Measurements from ENCODE around the gene MTA2.
"Not testable (repeated sequence)": the region's sequence is repeated elsewhere in the genome, so short reads cannot be mapped to it uniquely, and the experiment has no call there.

The MTA2 gene

GRCh38 chr11:62601372-62602140 lies at the start of gene MTA2:
MTA2 (minus strand) TSS chr11:62601865; CDS start chr11:62601450, 415 bp downstream.
- Histone ChIP-seq H3K27me3 (ENCODE audit: insufficient read depth, low read depth) (no peaks in the 10 kb centered on the region), H4K20me1 (ENCODE audit: insufficient read depth) (no peaks in the 10 kb centered on the region), H3K4me2 (peak within 1 kb of the TSS; percentile 92), H3K79me2 (ENCODE audit: insufficient read depth, low read depth) (peaks cover 44% of the 10 kb centered on the region), H3K36me3 (ENCODE audit: insufficient read depth) (no peaks in the 10 kb centered on the region), H3K4me1 (ENCODE audit: low read depth, poor library complexity, severe bottlenecking) (peaks cover 25% of the 10 kb centered on the region), H3K27ac (peak within 1 kb of the TSS; percentile 88), H3K9ac (peak within 1 kb of the TSS; percentile 96), H2AFZ (ENCODE audit: low read depth) (peak within 1 kb of the TSS; percentile 58), H3K4me3 (IDR thresholded peaks at IDR 0.05; ENCODE audit: insufficient read depth, low read depth, low read length) (no peak within 1 kb of the TSS)
- TF ChIP-seq CTCF (conservative IDR thresholded peaks at IDR 0.05; ENCODE audit: low read depth, low read length) = no peak

GRCh38 chr11:62650283-62650682 lies 48.6 kb upstream of the MTA2 start:
- not testable (repeated sequence) for H3K9ac ChIP-seq; H3K36me3 ChIP-seq (ENCODE audit: insufficient read depth); H3K4me2 ChIP-seq; H3K27me3 ChIP-seq (ENCODE audit: insufficient read depth, low read depth); H2AFZ ChIP-seq (ENCODE audit: low read depth); H3K27ac ChIP-seq; H4K20me1 ChIP-seq (ENCODE audit: insufficient read depth); H3K4me3 ChIP-seq (IDR thresholded peaks at IDR 0.05; ENCODE audit: insufficient read depth, low read depth, low read length)
- peaks cover 40% of the 10 kb centered on the region for H3K79me2 ChIP-seq (ENCODE audit: insufficient read depth, low read depth)
- H3K4me1 ChIP-seq (ENCODE audit: low read depth, poor library complexity, severe bottlenecking) = peaks cover 33% of the 10 kb centered on the region

GRCh38 chr11:62649486-62649885 lies 47.8 kb upstream of the MTA2 start:
- Histone ChIP-seq H3K36me3 (ENCODE audit: insufficient read depth) (no peaks in the 10 kb centered on the region), H4K20me1 (ENCODE audit: insufficient read depth) (no peaks in the 10 kb centered on the region), H2AFZ (ENCODE audit: low read depth) (no peak overlapping the region), H3K79me2 (ENCODE audit: insufficient read depth, low read depth) (peaks cover 48% of the 10 kb centered on the region), H3K4me1 (ENCODE audit: low read depth, poor library complexity, severe bottlenecking) (peaks cover 40% of the 10 kb centered on the region), H3K4me3 (IDR thresholded peaks at IDR 0.05; ENCODE audit: insufficient read depth, low read depth, low read length) (no peak overlapping the region), H3K27me3 (ENCODE audit: insufficient read depth, low read depth) (no peaks in the 10 kb centered on the region), H3K9ac (no peak overlapping the region), H3K4me2 (no peak overlapping the region), H3K27ac (no peak overlapping the region)
- no peak for TF ChIP-seq CTCF (conservative IDR thresholded peaks at IDR 0.05; ENCODE audit: low read depth, low read length)

GRCh38 chr11:62648967-62649364 lies 47.3 kb upstream of the MTA2 start:
- no peak overlapping the region for H3K9ac ChIP-seq
- peaks cover 53% of the 10 kb centered on the region for H3K79me2 ChIP-seq (ENCODE audit: insufficient read depth, low read depth)
- no peak overlapping the region for H3K4me3 ChIP-seq (IDR thresholded peaks at IDR 0.05; ENCODE audit: insufficient read depth, low read depth, low read length)

More at GRCh38 chr11:62648967-62649364, 47.3 kb upstream of the MTA2 start:
- H3K4me1 ChIP-seq (ENCODE audit: low read depth, poor library complexity, severe bottlenecking) = peaks cover 43% of the 10 kb centered on the region
- H3K27ac ChIP-seq = no peak overlapping the region
- H3K4me2 ChIP-seq = no peak overlapping the region
- H2AFZ ChIP-seq (ENCODE audit: low read depth) = no peak overlapping the region
- no peaks in the 10 kb centered on the region for H3K27me3 ChIP-seq (ENCODE audit: insufficient read depth, low read depth)
- no peaks in the 10 kb centered on the region for H4K20me1 ChIP-seq (ENCODE audit: insufficient read depth)
- TF ChIP-seq CTCF (conservative IDR thresholded peaks at IDR 0.05; ENCODE audit: low read depth, low read length) = no peak
- no peaks in the 10 kb centered on the region for H3K36me3 ChIP-seq (ENCODE audit: insufficient read depth)

Measured in KMS-11 (cell line).